GM13977 (cell line): Measurements from ENCODE around the gene CCDC82.
A peak's percentile ranks its signal among the peaks of the same experiment; 100 is the strongest.

Experiments
- DNase-seq: peaks from one replicate; pipeline ENCODE4 v3.0.0; 2012; ENCODE audit warnings: low spot score
- in situ Hi-C: fragments of 300-500 bp; cut with MboI; formaldehyde crosslinking; loops from one replicate; pipeline ENCODE4 v1.12.0; 2022; ENCODE audit warnings: low sequenced_read_pairs, low pct_unique_long_range_greater_than_20kb, mixed read lengths, inconsistent platforms; ENCODE audit not compliant: unreplicated experiment
- TF ChIP-seq, protein P1 (sequence below): IDR thresholded peaks from 2 replicates; pipeline ENCODE4 v1.5.1; 2012; ENCODE audit warnings: mild to moderate bottlenecking, control low read depth; ENCODE audit not compliant: insufficient read depth; ENCODE audit errors: extremely low read depth, missing control alignments

The CCDC82 gene

DNA sequence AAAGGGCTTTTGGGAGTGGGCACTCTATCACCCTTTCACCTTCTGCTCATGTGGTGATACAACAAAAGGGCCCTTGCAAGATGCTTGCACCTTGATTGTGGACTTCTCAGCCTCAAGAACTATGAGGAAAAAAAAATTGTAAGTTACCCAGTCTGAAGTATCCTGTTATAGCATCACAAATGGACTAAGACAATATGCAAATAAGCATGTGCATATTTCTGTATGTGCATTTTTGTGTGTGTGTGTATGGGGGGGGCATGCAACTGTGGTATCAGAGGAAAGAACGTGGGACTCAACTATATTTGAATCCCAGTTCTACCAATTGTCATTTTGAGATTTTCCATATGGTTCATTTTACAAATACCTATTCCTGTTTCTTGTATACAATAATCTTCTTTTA lies 11.0 kb upstream of the CCDC82 start:
- in situ Hi-C loops, result no loop called here
- TF ChIP-seq, protein P1, sequence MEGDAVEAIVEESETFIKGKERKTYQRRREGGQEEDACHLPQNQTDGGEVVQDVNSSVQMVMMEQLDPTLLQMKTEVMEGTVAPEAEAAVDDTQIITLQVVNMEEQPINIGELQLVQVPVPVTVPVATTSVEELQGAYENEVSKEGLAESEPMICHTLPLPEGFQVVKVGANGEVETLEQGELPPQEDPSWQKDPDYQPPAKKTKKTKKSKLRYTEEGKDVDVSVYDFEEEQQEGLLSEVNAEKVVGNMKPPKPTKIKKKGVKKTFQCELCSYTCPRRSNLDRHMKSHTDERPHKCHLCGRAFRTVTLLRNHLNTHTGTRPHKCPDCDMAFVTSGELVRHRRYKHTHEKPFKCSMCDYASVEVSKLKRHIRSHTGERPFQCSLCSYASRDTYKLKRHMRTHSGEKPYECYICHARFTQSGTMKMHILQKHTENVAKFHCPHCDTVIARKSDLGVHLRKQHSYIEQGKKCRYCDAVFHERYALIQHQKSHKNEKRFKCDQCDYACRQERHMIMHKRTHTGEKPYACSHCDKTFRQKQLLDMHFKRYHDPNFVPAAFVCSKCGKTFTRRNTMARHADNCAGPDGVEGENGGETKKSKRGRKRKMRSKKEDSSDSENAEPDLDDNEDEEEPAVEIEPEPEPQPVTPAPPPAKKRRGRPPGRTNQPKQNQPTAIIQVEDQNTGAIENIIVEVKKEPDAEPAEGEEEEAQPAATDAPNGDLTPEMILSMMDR, result no peak

DNA sequence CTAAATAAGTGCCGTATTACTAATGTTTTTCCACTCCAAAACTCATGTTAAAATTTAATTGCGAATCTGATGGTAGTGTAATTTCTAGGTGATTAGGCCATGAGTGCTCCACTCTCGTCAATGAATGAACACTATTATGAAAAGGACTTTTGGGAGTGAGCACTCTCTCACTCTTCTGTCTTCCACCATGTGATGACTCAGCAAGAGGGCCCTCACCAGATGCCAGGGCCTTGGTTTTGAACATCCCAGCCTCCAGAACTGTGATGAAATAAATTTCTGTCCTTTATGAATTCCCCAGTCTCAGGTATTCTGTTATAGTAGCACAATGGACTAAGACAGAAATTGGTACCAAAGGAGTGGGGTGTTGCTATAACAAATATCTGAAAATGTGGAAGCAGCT lies 8.2 kb upstream of the CCDC82 start:
- TF ChIP-seq, protein P1, result no peak
- in situ Hi-C loops, result loop anchor here (25.0 kb wide), 1 partner anchor 561 kb away; no protein-coding TSS in a partner anchor
- no peak for DNase-seq

More for the DNA sequence above, 11.0 kb upstream of the CCDC82 start:
- DNase-seq, result no peak

DNA sequence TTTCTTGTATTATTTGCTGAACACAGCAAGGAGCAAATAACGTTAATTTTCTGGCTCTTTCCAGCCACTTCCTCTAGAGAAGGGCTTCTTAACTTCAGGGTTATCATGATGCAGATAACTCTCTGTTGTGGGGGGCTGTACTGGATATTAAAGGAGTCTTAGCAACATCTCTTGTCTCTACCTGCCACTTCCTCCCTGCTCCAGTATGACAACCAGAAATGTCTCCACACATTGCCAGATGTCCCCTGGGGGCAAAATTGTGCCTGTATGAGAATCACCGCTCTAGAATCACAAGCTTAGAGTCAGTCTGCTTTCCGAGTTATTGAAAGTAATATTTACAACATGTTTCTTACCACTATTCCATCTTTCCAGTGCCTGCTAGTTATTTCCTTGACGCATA lies 6.9 kb upstream of the CCDC82 start:
- TF ChIP-seq, protein P1, result no peak
- no peak for DNase-seq
- in situ Hi-C loops, result loop anchor here (25.0 kb wide), 1 partner anchor 559 kb away; no protein-coding TSS in a partner anchor

DNA sequence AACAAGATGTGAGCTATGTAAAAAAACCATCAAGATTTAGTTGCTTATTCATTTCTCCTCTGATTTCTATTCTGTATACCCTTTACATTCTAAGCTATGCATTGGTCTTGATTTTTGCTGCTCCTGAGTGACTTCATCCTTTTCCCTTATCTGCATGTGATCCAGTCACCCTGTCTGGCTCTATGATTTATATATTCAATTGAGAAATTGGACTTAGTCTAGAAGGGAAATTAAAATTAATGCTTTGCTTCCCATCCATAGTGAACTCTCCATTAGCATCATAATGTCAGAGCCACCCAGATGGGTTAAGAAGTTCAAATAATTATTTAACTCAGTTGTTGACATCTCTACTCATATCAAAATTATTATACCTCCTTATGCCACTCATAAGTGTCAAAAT lies 5.1 kb upstream of the CCDC82 start:
- TF ChIP-seq, protein P1, result no peak
- in situ Hi-C loops, result loop anchor here (25.0 kb wide), 1 partner anchor 557 kb away; no protein-coding TSS in a partner anchor
- no peak for DNase-seq

DNA sequence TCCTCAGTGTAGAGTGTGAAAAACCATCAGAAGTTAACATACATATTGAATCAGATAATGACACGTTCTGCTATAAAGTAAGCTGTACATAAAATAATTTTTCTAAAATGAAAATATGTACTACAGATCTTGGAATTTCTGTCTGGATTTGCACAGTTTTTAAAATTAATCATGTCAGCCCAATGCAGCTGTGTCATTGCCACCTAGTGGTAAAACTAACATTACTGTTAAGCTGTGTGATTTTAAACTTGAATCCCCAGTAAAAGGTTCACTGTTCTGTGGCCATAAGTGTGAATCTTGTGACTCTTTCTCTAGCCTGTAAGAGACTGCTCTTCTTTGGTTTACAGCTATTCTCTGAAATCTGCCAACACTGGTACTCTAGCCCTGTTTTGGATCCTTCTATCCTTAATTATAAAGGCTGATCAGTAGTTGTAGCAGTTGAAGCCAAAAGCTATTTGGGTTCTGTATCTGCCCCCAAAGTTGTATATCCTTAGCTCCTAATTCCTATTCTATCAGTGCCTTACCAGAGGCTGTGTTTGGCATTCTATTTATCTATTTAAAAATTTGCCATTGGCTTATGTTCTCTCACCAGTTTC lies 4.1 kb upstream of the CCDC82 start:
- in situ Hi-C loops, result loop anchor here (25.0 kb wide), 1 partner anchor 557 kb away; no protein-coding TSS in a partner anchor
- TF ChIP-seq, protein P1, result peak; percentile 75
- peak; percentile 40 for DNase-seq

DNA sequence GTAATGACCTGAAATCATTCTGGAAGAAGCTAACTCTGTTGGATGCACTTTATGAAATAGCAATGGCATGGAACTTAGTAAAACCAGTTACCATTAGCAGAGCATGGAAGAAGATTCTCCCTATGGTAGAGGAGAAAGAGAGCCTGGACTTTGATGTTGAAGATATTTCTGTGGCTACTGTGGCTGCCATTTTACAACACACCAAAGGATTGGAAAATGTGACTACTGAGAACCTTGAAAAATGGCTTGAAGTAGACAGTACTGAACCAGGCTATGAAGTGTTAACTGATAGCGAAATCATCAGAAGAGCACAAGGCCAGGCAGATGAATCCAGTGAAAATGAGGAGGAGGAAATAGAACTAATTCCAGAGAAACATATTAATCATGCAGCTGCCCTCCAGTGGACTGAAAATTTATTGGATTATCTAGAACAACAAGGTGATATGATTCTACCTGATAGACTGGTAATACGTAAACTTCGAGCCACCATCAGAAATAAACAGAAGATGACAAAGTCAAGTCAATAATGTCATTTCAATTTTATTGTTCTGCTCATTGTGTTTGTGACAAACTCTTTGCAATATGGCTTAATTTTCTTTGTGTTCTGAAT lies 2.1 kb upstream of the CCDC82 start:
- no peak for DNase-seq
- in situ Hi-C loops, result loop anchor here (25.0 kb wide), 1 partner anchor 555 kb away; no protein-coding TSS in a partner anchor
- TF ChIP-seq, protein P1, result no peak
